Measurements from ENCODE around the gene MAPKAPK2.

The MAPKAPK2 gene

GRCh38 chr1:206704226-206704625 lies 19.5 kb downstream of the MAPKAPK2 start:
- DNase-seq (ENCODE audit: low spot score): peak; percentile 51

GRCh38 chr1:206705191-206705590 lies 20.5 kb downstream of the MAPKAPK2 start:
- DNase-seq (ENCODE audit: low spot score): peak; percentile 76

GRCh38 chr1:206705726-206706297 lies 21.1 kb downstream of the MAPKAPK2 start:
- DNase-seq (ENCODE audit: low spot score): no peak

- DNase-seq (ENCODE audit: low spot score): no peak
These were observed 21.6 kb downstream of the MAPKAPK2 start for GRCh38 chr1:206706298-206706791.

- DNase-seq (ENCODE audit: low spot score): no peak
These were observed 22.2 kb downstream of the MAPKAPK2 start for GRCh38 chr1:206706806-206707366.

GRCh38 chr1:206708058-206708457 lies 23.4 kb downstream of the MAPKAPK2 start:
- no peak for DNase-seq (ENCODE audit: low spot score)

- DNase-seq (ENCODE audit: low spot score): no peak
These were observed 24.2 kb downstream of the MAPKAPK2 start for GRCh38 chr1:206708882-206709281.

GRCh38 chr1:206709322-206709721 lies 24.6 kb downstream of the MAPKAPK2 start:
- DNase-seq (ENCODE audit: low spot score): no peak

- DNase-seq (ENCODE audit: low spot score): no peak
These were observed 25.2 kb downstream of the MAPKAPK2 start for GRCh38 chr1:206709772-206710459.

- DNase-seq (ENCODE audit: low spot score): no peak
These were observed 25.7 kb downstream of the MAPKAPK2 start for GRCh38 chr1:206710460-206710823.

- DNase-seq (ENCODE audit: low spot score): no peak
These were observed 28.4 kb downstream of the MAPKAPK2 start for GRCh38 chr1:206713070-206713469.

- no peak for DNase-seq (ENCODE audit: low spot score)
These were observed 29.2 kb downstream of the MAPKAPK2 start for GRCh38 chr1:206713910-206714312.

- DNase-seq (ENCODE audit: low spot score): no peak
These were observed 29.8 kb downstream of the MAPKAPK2 start for GRCh38 chr1:206714331-206715058.

- DNase-seq (ENCODE audit: low spot score): no peak
These were observed 30.4 kb downstream of the MAPKAPK2 start for GRCh38 chr1:206715120-206715519.

GRCh38 chr1:206715552-206716158 lies 30.9 kb downstream of the MAPKAPK2 start:
- DNase-seq (ENCODE audit: low spot score): no peak

GRCh38 chr1:206716159-206716869 lies 31.6 kb downstream of the MAPKAPK2 start:
- no peak for DNase-seq (ENCODE audit: low spot score)

- DNase-seq (ENCODE audit: low spot score): no peak
These were observed 32.4 kb downstream of the MAPKAPK2 start for GRCh38 chr1:206716870-206717673.

- no peak for DNase-seq (ENCODE audit: low spot score)
These were observed 32.9 kb downstream of the MAPKAPK2 start for GRCh38 chr1:206717674-206717989.

GRCh38 chr1:206719169-206719839 lies 34.6 kb downstream of the MAPKAPK2 start:
- no peak for DNase-seq (ENCODE audit: low spot score)

- DNase-seq (ENCODE audit: low spot score): no peak
These were observed 36.7 kb downstream of the MAPKAPK2 start for GRCh38 chr1:206721454-206721853.

All from left forelimb (tissue), 1 donor.